H9 (cell line): ENCODE results near the gene AP4S1. TPM values are rescaled to one million over a fixed set of nuclear protein-coding genes. Genes with fewer than 3 reads are reported as not detected.
A peak's percentile ranks its signal among the peaks of the same experiment; 100 is the strongest.

Experiments used
- DNase-seq: peaks from one replicate; pipeline ENCODE4 v3.0.0-alpha.2; 2017
- H2AFZ ChIP-seq: one replicate; pipeline ENCODE4 v1.6.1; 2013; ENCODE audit warnings: mild to moderate bottlenecking, low read length, control low read depth, moderate library complexity
- H2AK5ac ChIP-seq: 2 replicates; pipeline ENCODE4 v1.6.1; 2013; ENCODE audit warnings: low read length, control low read depth, mixed read lengths; ENCODE audit not compliant: insufficient read length
- H2BK120ac ChIP-seq: one replicate; pipeline ENCODE4 v1.6.1; 2013; ENCODE audit warnings: low read depth, mild to moderate bottlenecking, low read length, control low read depth, inconsistent platforms; ENCODE audit not compliant: poor library complexity, severe bottlenecking
- H2BK12ac ChIP-seq: 2 replicates; pipeline ENCODE4 v1.6.1; 2013; ENCODE audit warnings: low read length, control low read depth, mixed read lengths, low read depth; ENCODE audit not compliant: insufficient read length
- H2BK15ac ChIP-seq: 2 replicates; pipeline ENCODE4 v1.6.1; 2013; ENCODE audit warnings: low read depth, low read length, control low read depth
- H2BK20ac ChIP-seq: one replicate; pipeline ENCODE4 v1.6.1; 2013; ENCODE audit warnings: low read depth, mild to moderate bottlenecking, low read length, control low read depth, inconsistent platforms; ENCODE audit not compliant: poor library complexity, severe bottlenecking
- H2BK5ac ChIP-seq: 2 replicates; pipeline ENCODE4 v1.6.1; 2013; ENCODE audit warnings: low read length, control low read depth, mixed read lengths; ENCODE audit not compliant: insufficient read length
- H3K14ac ChIP-seq: 2 replicates; pipeline ENCODE4 v1.6.1; 2013; ENCODE audit warnings: low read length, control low read depth; ENCODE audit not compliant: insufficient read depth
- H3K18ac ChIP-seq: 2 replicates; pipeline ENCODE4 v1.6.1; 2013; ENCODE audit warnings: low read depth, mild to moderate bottlenecking, mixed read lengths, low read length, control low read depth; ENCODE audit not compliant: insufficient read length
- H3K23ac ChIP-seq: 2 replicates; pipeline ENCODE4 v1.6.1; 2013; ENCODE audit warnings: low read length, control low read depth, mixed read lengths, low read depth; ENCODE audit not compliant: insufficient read length
- H3K23me2 ChIP-seq: 2 replicates; pipeline ENCODE4 v1.6.1; 2013; ENCODE audit warnings: low read depth, mild to moderate bottlenecking, mixed read lengths, low read length, control low read depth; ENCODE audit not compliant: insufficient read length, poor library complexity, severe bottlenecking
- H3K27ac ChIP-seq: 2 replicates; pipeline ENCODE4 v1.5.1; 2013; ENCODE audit warnings: low read length, control low read depth, mixed read lengths, low read depth; ENCODE audit not compliant: insufficient read length
- H3K27me3 ChIP-seq: 2 replicates; pipeline ENCODE4 v1.6.1; 2013; ENCODE audit warnings: low read length, control low read depth, inconsistent platforms; ENCODE audit not compliant: insufficient read depth
- H3K4ac ChIP-seq: 2 replicates; pipeline ENCODE4 v1.6.1; 2013; ENCODE audit warnings: low read depth, mild to moderate bottlenecking, control low read depth, inconsistent platforms, low read length, moderate library complexity
- H3K4me1 ChIP-seq: 2 replicates; pipeline ENCODE4 v1.6.1; 2013; ENCODE audit warnings: low read length, control low read depth, inconsistent platforms; ENCODE audit not compliant: insufficient read depth
- H3K4me2 ChIP-seq: 2 replicates; pipeline ENCODE4 v1.6.1; 2013; ENCODE audit warnings: low read length, control low read depth, mixed read lengths; ENCODE audit not compliant: insufficient read length, insufficient read depth
- H3K56ac ChIP-seq: 2 replicates; pipeline ENCODE4 v1.6.1; 2013; ENCODE audit warnings: low read depth, mild to moderate bottlenecking, mixed read lengths, low read length, control low read depth; ENCODE audit not compliant: insufficient read length
- H3K79me1 ChIP-seq: 2 replicates; pipeline ENCODE4 v1.6.1; 2013; ENCODE audit warnings: low read depth, mild to moderate bottlenecking, moderate library complexity, low read length, control low read depth, inconsistent platforms; ENCODE audit not compliant: insufficient read depth, poor library complexity, severe bottlenecking
- H3K79me2 ChIP-seq: 2 replicates; pipeline ENCODE4 v1.6.1; 2013; ENCODE audit warnings: low read length, control low read depth, inconsistent platforms; ENCODE audit not compliant: insufficient read depth
- H3K9ac ChIP-seq: 2 replicates; pipeline ENCODE4 v1.6.1; 2013; ENCODE audit warnings: low read length, control low read depth, mixed read lengths; ENCODE audit not compliant: insufficient read length; ENCODE audit errors: extremely low read depth
- H3K9me3 ChIP-seq: one replicate; pipeline ENCODE4 v1.6.1; 2013; ENCODE audit warnings: low read depth, low read length, inconsistent platforms; ENCODE audit not compliant: control insufficient read depth
- H3T11ph ChIP-seq: one replicate; pipeline ENCODE4 v1.6.1; 2013; ENCODE audit warnings: mild to moderate bottlenecking, low read length, control low read depth, inconsistent platforms
- H4K20me1 ChIP-seq: one replicate; pipeline ENCODE4 v1.6.1; 2013; ENCODE audit not compliant: control insufficient read depth, insufficient read length, insufficient read depth
- H4K5ac ChIP-seq: 2 replicates; pipeline ENCODE4 v1.6.1; 2013; ENCODE audit warnings: low read depth, mild to moderate bottlenecking, mixed read lengths, low read length, control low read depth; ENCODE audit not compliant: insufficient read length
- H4K8ac ChIP-seq: replicated peaks from 2 replicates; pipeline ENCODE4 v1.6.1; 2013; ENCODE audit warnings: low read length, control low read depth, mixed read lengths, low read depth; ENCODE audit not compliant: insufficient read length
- H4K91ac ChIP-seq: 2 replicates; pipeline ENCODE4 v1.6.1; 2013; ENCODE audit warnings: low read depth, mild to moderate bottlenecking, moderate library complexity, mixed read lengths, low read length, control low read depth; ENCODE audit not compliant: insufficient read length
- H3K27ac Mint-ChIP-seq, 3 experiments: 2 replicates in 2 of 3; 3 replicates in 1 of 3; pipeline ENCODE4 v1.8.0; 2020 to 2021; ENCODE audit warnings: mixed read lengths in 3 of 3, mild to moderate bottlenecking in 1 of 3, moderate library complexity in 1 of 3
- H3K27me3 Mint-ChIP-seq: 2 replicates; pipeline ENCODE4 v1.8.0; 2021; ENCODE audit warnings: low read depth, mild to moderate bottlenecking, moderate library complexity, mixed read lengths
- H3K36me3 Mint-ChIP-seq, 3 experiments: 2 replicates in 2 of 3; 3 replicates in 1 of 3; pipeline ENCODE4 v1.8.0; 2020 to 2021; ENCODE audit warnings: low read depth in 3 of 3, mixed read lengths in 3 of 3; ENCODE audit not compliant: insufficient read depth in 1 of 3
- H3K4me1 Mint-ChIP-seq, 2 experiments: 2 replicates each; pipeline ENCODE4 v1.8.0; 2020; ENCODE audit warnings: mixed read lengths in 2 of 2
- H3K4me3 Mint-ChIP-seq, 2 experiments: 2 replicates in 1 of 2; 3 replicates in 1 of 2; pipeline ENCODE4 v1.8.0; 2020 to 2021; ENCODE audit warnings: mild to moderate bottlenecking in 2 of 2, mixed read lengths in 2 of 2, moderate library complexity in 1 of 2
- H3K9me3 Mint-ChIP-seq, 2 experiments: 2 replicates in 1 of 2; 3 replicates in 1 of 2; pipeline ENCODE4 v1.8.0; 2020; ENCODE audit warnings: mild to moderate bottlenecking in 2 of 2, mixed read lengths in 2 of 2, moderate library complexity in 1 of 2
- CTCF ChIP-seq: fragments of 200-600 bp; sonication (generic); conservative IDR thresholded peaks from 3 replicates; pipeline ENCODE4 v1.8.0; 2021; ENCODE audit warnings: antibody characterized with exemption, mild to moderate bottlenecking
- WGBS: extraction: QIAGEN DNeasy Blood & Tissue Kit; methylation state at CpG from one replicate; pipeline ENCODE4 v1.1.7; 2013; ENCODE audit warnings: missing lambda C conversion rate, low lambda C conversion rate, mixed read lengths; ENCODE audit not compliant: insufficient read length; ENCODE audit errors: extremely low coverage; 5-methylcytosine and 5-hydroxymethylcytosine counted together
- total RNA-seq: library from RNA; stranded (reverse); gene quantifications from 2 replicates; pipeline ENCODE4 v1.2.1, GENCODE V29; 2021

AP4S1 gene
- total RNA-seq, 1 experiment from 2014 or later, result 13.7 TPM

- Histone ChIP-seq H2AFZ (no peak overlapping the region), H3K23me2 (no peaks in the 10 kb centered on the region), H3K56ac (no peak overlapping the region), H3K14ac (no peak overlapping the region), H2BK12ac (no peak overlapping the region), H4K91ac (no peak overlapping the region), H3K23ac (no peak overlapping the region), H3K18ac (no peak overlapping the region), H2BK15ac (no peak overlapping the region), H3K27ac (no peak overlapping the region), H2AK5ac (no peak overlapping the region), H2BK120ac (no peak overlapping the region), H4K5ac (no peak overlapping the region), H3K4me2 (no peak overlapping the region), H3T11ph (no peak overlapping the region), H3K9me3 (no peaks in the 10 kb centered on the region), H3K27me3 (no peaks in the 10 kb centered on the region; the same call in 1 of the 2 replicates), H4K8ac (no peak overlapping the region), H3K9ac (no peak overlapping the region), H2BK5ac (no peak overlapping the region), H3K79me2 (peaks cover 29% of the 10 kb centered on the region; the same call in 1 of the 2 replicates), H2BK20ac (no peak overlapping the region), H3K79me1 (peaks cover 22% of the 10 kb centered on the region), H4K20me1 (no peaks in the 10 kb centered on the region), H3K4me1 (no peaks in the 10 kb centered on the region), H3K4ac (no peak overlapping the region)
- H3K36me3 Mint-ChIP-seq, result peaks cover 4 to 21% (median 15%) of the 10 kb centered on the region in 3 experiments; a peak in 5 of 7 replicates
- no peaks in the 10 kb centered on the region for H3K27me3 Mint-ChIP-seq
- H3K27ac Mint-ChIP-seq, result peak overlapping the region in 1 of 3 experiments; percentile 34; a peak in 1 of 7 replicates
- H3K4me1 Mint-ChIP-seq, result peaks cover 6 to 13% of the 10 kb centered on the region in 2 experiments
- H3K4me3 Mint-ChIP-seq, result no peak overlapping the region
- no peak for TF ChIP-seq CTCF
- DNase-seq, result no peak
- no CpG with 5 or more reads among the region's 3 CpGs for WGBS
- H3K9me3 Mint-ChIP-seq, result no peaks in the 10 kb centered on the region
Measured at GRCh38 chr14:31010935-31011334, 14.5 kb upstream of the AP4S1 start.
